Breast epithelium (tissue), 4 donors: Measurements from ENCODE around the gene GABRD. TPM values are rescaled to one million over a fixed set of nuclear protein-coding genes. Genes with fewer than 3 reads are reported as not detected.

Source experiments
- DNase-seq, 2 donors: peaks; one replicate each; pipeline ENCODE4 v3.0.0-alpha.2; 2019; ENCODE audit warnings: low spot score in 2 of 2
- H3K27ac ChIP-seq, 2 donors: fragments of 200-600 bp; sonication (generic) in 1 of 2; one replicate each; pipeline ENCODE4 v1.5.1; 2016 to 2019; ENCODE audit warnings: mild to moderate bottlenecking in 1 of 2
- H3K27me3 ChIP-seq, 2 donors: fragments of 200-600 bp; sonication (generic) in 1 of 2; one replicate each; pipeline versions ENCODE4 v1.5.1 to v1.6.0; 2017 to 2019; ENCODE audit warnings: control low read depth in 1 of 2, mild to moderate bottlenecking in 1 of 2
- H3K36me3 ChIP-seq: fragments of 200-600 bp; one replicate; pipeline ENCODE4 v1.5.1; 2019
- H3K4me1 ChIP-seq, 2 donors: fragments of 200-600 bp; sonication (generic); one replicate each; pipeline ENCODE4 v1.5.1; 2016 to 2019; ENCODE audit warnings: control low read depth in 1 of 2
- H3K4me3 ChIP-seq, 3 donors: fragments of 200-600 bp; sonication (generic); 1 replicate in 2 of 3; 2 replicates in 1 of 3; pipeline ENCODE4 v1.5.1; 2016 to 2019; ENCODE audit warnings: mild to moderate bottlenecking in 3 of 3, moderate library complexity in 2 of 3
- H3K9me3 ChIP-seq, 2 donors: fragments of 200-600 bp; sonication (generic) in 1 of 2; one replicate each; pipeline ENCODE4 v1.5.1; 2016 to 2019; ENCODE audit warnings: control low read depth in 1 of 2
- POLR2A ChIP-seq: fragments of 450-650 bp; IDR thresholded peaks from one replicate; pipeline ENCODE4 v1.6.1; 2016; ENCODE audit warnings: antibody characterized with exemption, mild to moderate bottlenecking, moderate library complexity
- POLR2AphosphoS5 ChIP-seq, 3 donors: sonication (generic); formaldehyde crosslinking; IDR thresholded peaks; one replicate each; pipeline ENCODE4 v1.6.1; 2017; ENCODE audit warnings: antibody characterized with exemption in 3 of 3
- intact Hi-C: fragments of 100-400 bp; cut with DNase I; formaldehyde crosslinking; loops from one replicate; pipeline ENCODE4 v1.15.1; 2023; ENCODE audit warnings: low total_unique reads
- total RNA-seq, 3 donors: library from RNA; depleted of rRNA; stranded (reverse); fragments of >200 nt; gene quantifications; one replicate each; pipeline ENCODE4 v1.1.0, GENCODE V29; 2016
- TF ChIP-seq, protein P1 (sequence below), 3 donors: fragments of 450-650 bp; IDR thresholded peaks; one replicate each; pipeline ENCODE4 v1.5.1; 2016 to 2017; ENCODE audit warnings: antibody characterized with exemption in 3 of 3, mild to moderate bottlenecking in 3 of 3, moderate library complexity in 3 of 3

Gene GABRD
- total RNA-seq, 3 donors from 2014 or later: not detected

DNA sequence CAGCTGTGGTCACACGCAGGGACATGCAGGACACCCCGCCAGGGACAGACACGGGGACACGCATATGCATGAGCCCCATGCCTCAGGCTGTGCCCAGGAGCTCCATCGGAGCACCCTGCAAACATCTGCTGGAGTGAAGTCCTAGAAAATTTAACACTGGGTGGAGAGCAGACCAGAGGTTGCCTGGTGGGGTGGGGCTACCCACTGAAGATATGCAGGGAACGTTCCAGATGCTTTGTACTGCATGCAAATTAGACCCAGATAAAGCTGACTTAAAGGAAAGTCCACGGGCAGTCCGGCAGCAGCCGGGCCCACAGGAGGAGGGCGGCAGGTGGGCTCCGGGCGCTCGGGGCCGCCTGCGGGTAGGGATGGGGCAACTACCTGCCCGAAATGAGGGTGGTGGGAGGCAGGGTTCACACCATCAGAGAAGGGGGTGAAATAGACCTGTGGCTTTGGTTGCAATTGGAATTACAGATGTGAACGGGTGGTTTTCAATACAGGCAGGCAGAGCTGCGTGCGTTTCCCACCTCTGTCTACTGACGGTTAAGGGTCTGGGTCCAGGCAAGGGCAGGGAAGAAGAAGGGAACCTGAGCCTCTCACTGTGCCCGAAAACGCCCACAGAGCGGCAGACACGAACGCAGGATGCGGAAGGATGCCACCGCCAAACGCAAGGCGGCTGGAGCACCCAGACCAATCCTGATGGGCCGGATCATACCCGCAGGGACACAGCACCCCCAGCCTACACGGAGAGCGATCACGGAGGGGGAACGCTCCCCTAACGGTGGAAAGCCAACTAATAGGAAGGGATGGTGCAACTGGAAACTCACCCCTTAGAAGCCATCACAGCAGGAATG lies 36.5 kb upstream of the GABRD start:
- no peak overlapping the region for H3K27ac ChIP-seq
- intact Hi-C loops: no loop called here

DNA sequence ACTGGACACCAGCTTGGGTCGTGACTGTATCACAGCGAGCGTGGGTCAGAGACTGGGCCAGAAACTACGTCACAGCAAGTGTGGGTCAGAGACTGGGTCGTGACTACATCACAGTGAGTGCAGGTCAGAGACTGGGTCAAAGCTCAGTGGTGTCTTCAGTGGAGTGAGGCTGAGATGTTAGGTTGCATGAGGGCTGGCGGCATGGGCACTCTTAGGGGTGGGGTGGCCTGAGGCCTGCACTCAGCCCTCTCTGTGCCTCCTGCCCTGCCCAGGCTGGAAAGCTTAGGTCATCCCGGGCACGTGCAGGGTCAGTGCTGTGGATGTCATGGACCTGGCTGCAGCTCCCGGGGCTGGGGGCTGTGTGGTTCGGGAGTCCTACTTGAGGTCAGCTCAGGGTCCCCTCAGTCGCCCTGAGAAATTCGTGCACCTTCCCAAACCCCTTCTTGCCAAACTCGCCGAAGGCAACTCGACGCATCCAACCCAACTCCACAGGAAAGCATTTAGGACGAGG lies 34.5 kb upstream of the GABRD start:
- Histone ChIP-seq H3K9me3 (no peaks in the 10 kb centered on the region), H3K36me3 (no peaks in the 10 kb centered on the region), H3K27me3 (peaks cover 0 to 34% of the 10 kb centered on the region in 2 donors), H3K4me1 (no peaks in the 10 kb centered on the region), H3K4me3 (no peak overlapping the region), H3K27ac (no peak overlapping the region)
- no peak for DNase-seq
- TF ChIP-seq POLR2AphosphoS5 (IDR thresholded peaks at IDR 0.05): no peak
- no peak for TF ChIP-seq POLR2A
- TF ChIP-seq, protein P1, sequence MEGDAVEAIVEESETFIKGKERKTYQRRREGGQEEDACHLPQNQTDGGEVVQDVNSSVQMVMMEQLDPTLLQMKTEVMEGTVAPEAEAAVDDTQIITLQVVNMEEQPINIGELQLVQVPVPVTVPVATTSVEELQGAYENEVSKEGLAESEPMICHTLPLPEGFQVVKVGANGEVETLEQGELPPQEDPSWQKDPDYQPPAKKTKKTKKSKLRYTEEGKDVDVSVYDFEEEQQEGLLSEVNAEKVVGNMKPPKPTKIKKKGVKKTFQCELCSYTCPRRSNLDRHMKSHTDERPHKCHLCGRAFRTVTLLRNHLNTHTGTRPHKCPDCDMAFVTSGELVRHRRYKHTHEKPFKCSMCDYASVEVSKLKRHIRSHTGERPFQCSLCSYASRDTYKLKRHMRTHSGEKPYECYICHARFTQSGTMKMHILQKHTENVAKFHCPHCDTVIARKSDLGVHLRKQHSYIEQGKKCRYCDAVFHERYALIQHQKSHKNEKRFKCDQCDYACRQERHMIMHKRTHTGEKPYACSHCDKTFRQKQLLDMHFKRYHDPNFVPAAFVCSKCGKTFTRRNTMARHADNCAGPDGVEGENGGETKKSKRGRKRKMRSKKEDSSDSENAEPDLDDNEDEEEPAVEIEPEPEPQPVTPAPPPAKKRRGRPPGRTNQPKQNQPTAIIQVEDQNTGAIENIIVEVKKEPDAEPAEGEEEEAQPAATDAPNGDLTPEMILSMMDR (IDR thresholded peaks at IDR 0.05): no peak
- intact Hi-C loops: no loop called here

More for the DNA sequence above, 36.5 kb upstream of the GABRD start:
- TF ChIP-seq, protein P1 (IDR thresholded peaks at IDR 0.05): no peak
- TF ChIP-seq POLR2AphosphoS5 (IDR thresholded peaks at IDR 0.05): no peak
- TF ChIP-seq POLR2A: no peak
- no peak for DNase-seq
- H3K9me3 ChIP-seq: no peaks in the 10 kb centered on the region
- H3K4me1 ChIP-seq: no peaks in the 10 kb centered on the region
- H3K36me3 ChIP-seq: no peaks in the 10 kb centered on the region
- H3K4me3 ChIP-seq: no peak overlapping the region
- H3K27me3 ChIP-seq: peaks cover 0 to 26% of the 10 kb centered on the region in 2 donors

DNA sequence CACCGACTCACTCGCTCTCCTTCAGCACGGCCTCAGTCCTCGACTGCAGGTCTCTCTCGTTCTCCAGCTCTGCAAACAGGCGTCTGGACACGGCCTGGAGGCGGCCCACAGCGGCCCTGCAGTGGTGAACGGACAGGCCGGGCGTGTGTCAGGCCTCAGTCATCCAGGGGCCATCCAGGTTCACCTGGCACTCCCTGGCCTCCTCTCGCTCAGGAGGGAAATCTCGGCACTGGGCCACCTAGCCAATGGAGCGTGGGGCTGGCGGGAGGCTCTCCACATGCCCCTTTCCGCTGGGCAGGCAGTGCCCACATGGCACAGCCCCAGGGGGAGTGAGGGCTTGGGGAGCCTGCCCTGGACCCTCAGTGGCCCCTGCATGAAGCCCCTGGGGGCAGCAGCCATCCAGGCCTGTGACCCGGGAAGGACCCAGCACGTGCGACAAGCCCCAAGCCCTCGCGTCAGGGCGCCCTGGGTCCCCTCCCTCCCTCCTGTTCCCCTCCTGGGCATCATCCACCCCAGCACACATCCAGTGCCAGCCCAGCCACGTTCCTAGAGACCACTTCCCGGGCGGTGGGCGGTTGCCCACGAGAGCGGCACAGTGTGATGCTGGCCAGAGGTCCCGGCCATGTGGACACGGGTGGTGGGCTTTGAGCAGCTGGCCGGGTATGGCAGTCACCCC lies 33.6 kb upstream of the GABRD start:
- no peak for TF ChIP-seq POLR2A
- TF ChIP-seq POLR2AphosphoS5 (IDR thresholded peaks at IDR 0.05): no peak
- TF ChIP-seq, protein P1 (IDR thresholded peaks at IDR 0.05): no peak
- Histone ChIP-seq H3K4me3 (no peak overlapping the region), H3K27me3 (peaks cover 0 to 34% of the 10 kb centered on the region in 2 donors), H3K36me3 (no peaks in the 10 kb centered on the region), H3K27ac (no peak overlapping the region), H3K4me1 (no peaks in the 10 kb centered on the region), H3K9me3 (no peaks in the 10 kb centered on the region)
- intact Hi-C loops: no loop called here
- no peak for DNase-seq

DNA sequence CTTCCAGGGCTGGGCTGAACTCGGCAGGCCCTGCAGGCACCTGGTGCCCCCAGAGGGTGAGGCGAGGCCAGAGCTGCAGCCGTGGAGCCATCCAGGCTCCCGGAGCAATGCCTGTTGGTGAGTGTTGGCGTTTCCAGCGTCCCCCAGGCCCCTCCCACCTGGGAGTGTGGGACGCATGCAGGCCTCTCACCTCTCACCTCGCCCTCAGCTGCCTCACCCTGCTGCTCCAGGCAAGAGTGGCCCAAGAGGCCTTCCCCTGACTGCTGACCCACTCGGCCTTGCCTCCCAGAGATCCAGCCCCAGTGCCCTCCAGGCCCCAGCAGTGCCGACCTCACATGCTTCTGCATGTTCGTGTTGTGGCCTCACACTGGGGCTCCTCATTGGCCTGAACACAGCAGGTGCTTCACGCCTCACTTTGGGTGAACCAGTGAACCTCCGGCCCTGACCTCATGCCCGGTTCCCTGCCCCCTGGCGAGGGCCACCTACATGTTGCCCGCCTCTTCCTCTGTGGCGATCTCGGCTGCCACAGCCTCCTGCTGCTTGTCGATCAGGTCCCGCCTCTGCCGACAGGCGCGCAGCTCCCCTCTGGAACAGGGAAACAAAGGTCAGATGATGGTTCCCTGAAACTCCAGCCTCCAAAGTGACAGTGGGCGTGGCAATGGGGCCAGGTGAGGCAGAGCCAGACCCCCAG lies 32.5 kb upstream of the GABRD start:
- Histone ChIP-seq H3K4me1 (no peaks in the 10 kb centered on the region), H3K36me3 (no peaks in the 10 kb centered on the region), H3K27me3 (peaks cover 0 to 34% of the 10 kb centered on the region in 2 donors), H3K4me3 (no peak overlapping the region), H3K9me3 (no peaks in the 10 kb centered on the region), H3K27ac (no peak overlapping the region)
- DNase-seq: no peak
- TF ChIP-seq, protein P1 (IDR thresholded peaks at IDR 0.05): no peak
- no peak for TF ChIP-seq POLR2AphosphoS5 (IDR thresholded peaks at IDR 0.05)
- no peak for TF ChIP-seq POLR2A
- intact Hi-C loops: no loop called here
